A549 (cell line): Measurements from ENCODE around the gene MRGPRD.

ENCODE experiments used
- ATOH8 ChIP-seq: fragments of 250-450 bp; sonication (Bioruptor Pico); IDR thresholded peaks from 2 replicates; pipeline ENCODE4 v1.5.0; 2020; ENCODE audit warnings: low read depth, mild to moderate bottlenecking, moderate library complexity
- CTCF ChIP-seq: fragments of >200 bp; sonication (Bioruptor Twin); formaldehyde crosslinking; IDR thresholded peaks from 3 replicates; pipeline ENCODE4 v1.5.1; 2016
- EP300 ChIP-seq, 2 experiments: fragments of >200 bp; sonication (Bioruptor Twin); formaldehyde crosslinking; IDR thresholded peaks; 2 replicates in 1 of 2; 3 replicates in 1 of 2; pipeline ENCODE4 v1.6.1; 2016 to 2017
- ESRRA ChIP-seq: fragments of 150-350 bp; IDR thresholded peaks from 2 replicates; pipeline ENCODE4 v1.6.1; 2014; ENCODE audit warnings: mild to moderate bottlenecking, low read length, borderline replicate concordance
- JUN ChIP-seq, 2 experiments: fragments of >200 bp; sonication (Bioruptor Twin); formaldehyde crosslinking; IDR thresholded peaks; 2 replicates in 1 of 2; 3 replicates in 1 of 2; pipeline ENCODE4 v1.6.1; 2016 to 2017
- MAFK ChIP-seq: fragments of 450-650 bp; IDR thresholded peaks from 2 replicates; pipeline ENCODE4 v1.6.1; 2014; ENCODE audit not compliant: partially characterized antibody
- MAX ChIP-seq: IDR thresholded peaks from 2 replicates; pipeline ENCODE4 v1.6.1; 2012
- PBX3 ChIP-seq: IDR thresholded peaks from 2 replicates; pipeline ENCODE4 v1.6.1; 2012
- POLR2A ChIP-seq: IDR thresholded peaks from 2 replicates; pipeline ENCODE4 v1.6.1; 2012; ENCODE audit warnings: mild to moderate bottlenecking, low read length
- RAD21 ChIP-seq, 2 experiments: fragments of >200 bp in 1 of 2; sonication (Bioruptor Twin) in 1 of 2; formaldehyde crosslinking in 1 of 2; IDR thresholded peaks in 1 of 2; conservative IDR thresholded peaks in 1 of 2; 2 replicates in 1 of 2; 3 replicates in 1 of 2; pipeline ENCODE4 v1.6.1; 2012 to 2018; ENCODE audit warnings: inconsistent platforms in 1 of 2
- RCOR1 ChIP-seq: fragments of 150-350 bp; IDR thresholded peaks from 2 replicates; pipeline ENCODE4 v1.6.1; 2014; ENCODE audit warnings: antibody characterized with exemption, low read length, low read depth
- TP53 ChIP-seq: fragments of 250-450 bp; sonication (Bioruptor Pico); IDR thresholded peaks from 2 replicates; pipeline ENCODE4 v1.5.0; 2021; ENCODE audit warnings: mild to moderate bottlenecking, moderate library complexity
- USF2 ChIP-seq: fragments of 450-650 bp; IDR thresholded peaks from 2 replicates; pipeline ENCODE4 v1.6.1; 2014; ENCODE audit warnings: antibody characterized with exemption

- no peak for TF ChIP-seq ATOH8 (CRISPR knock-in tag)
- TF ChIP-seq TP53 (CRISPR knock-in tag): no peak
- TF ChIP-seq CTCF: no peak
- TF ChIP-seq RAD21 (conservative IDR thresholded peaks at IDR 0.05 in 1 of 2, IDR thresholded peaks at IDR 0.05 in 1 of 2): no peak
- TF ChIP-seq POLR2A: no peak
- no peak for TF ChIP-seq EP300 (IDR thresholded peaks at IDR 0.05)
- TF ChIP-seq PBX3: no peak
- no peak for TF ChIP-seq MAX
- TF ChIP-seq ESRRA: no peak
- no peak for TF ChIP-seq MAFK
- no peak for TF ChIP-seq RCOR1
- no peak for TF ChIP-seq JUN (IDR thresholded peaks at IDR 0.05)
- no peak for TF ChIP-seq USF2
Observed at GRCh38 chr11:69018924-69019323, 38.1 kb upstream of the MRGPRD start.
